Hematopoietic multipotent progenitor cell treated with erythropoietin and hydrocortisone succinate and interleukin-3 and kit ligand, for 17 days (in vitro differentiated cells): Measurements from ENCODE around the gene NOP9.

Source experiments
- DNase-seq: peaks from one replicate; pipeline ENCODE4 v3.0.0-alpha.2; 2015; ENCODE audit warnings: low spot score

NOP9 gene

DNA sequence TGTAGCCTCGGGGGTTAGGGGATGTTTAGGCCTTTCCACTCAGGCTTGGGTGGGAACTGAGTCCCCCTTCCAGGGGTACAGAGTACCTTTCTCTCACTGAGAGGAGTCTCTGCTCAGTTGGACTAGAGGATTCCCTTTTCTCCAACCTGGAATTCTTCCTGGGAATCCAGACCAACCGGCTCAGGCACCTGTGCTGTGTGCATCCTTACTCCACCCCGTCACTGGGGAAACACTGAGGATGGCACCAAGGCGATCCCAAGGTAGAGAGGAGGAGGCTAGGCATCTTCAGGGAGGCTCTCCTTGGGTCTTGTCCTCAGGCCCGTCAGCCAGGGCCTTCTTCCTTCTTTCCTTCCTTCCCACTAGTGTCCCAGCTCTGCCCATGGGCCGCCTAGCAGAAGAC is 35.8 kb upstream of the NOP9 start:
- no peak for DNase-seq

DNA sequence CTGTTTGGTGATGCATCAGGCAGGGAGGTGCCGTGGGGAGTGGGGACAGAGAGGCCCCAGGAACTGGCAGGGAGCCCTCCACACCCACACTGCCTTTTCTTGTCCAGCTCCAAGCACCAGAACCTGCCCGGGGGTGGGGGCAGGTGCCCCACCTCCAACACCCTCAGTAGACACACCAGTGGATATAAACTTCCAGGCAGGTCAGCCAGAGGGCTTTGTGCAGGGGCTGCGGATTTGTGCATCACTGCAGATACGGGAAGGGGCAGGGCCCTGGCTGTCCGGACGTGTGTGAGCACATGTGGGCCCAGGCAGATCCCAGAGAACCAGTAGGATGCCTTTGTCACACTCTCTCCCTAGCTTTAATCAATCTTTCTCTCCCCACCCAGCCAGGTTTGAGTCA is 35.4 kb upstream of the NOP9 start:
- no peak for DNase-seq

DNA sequence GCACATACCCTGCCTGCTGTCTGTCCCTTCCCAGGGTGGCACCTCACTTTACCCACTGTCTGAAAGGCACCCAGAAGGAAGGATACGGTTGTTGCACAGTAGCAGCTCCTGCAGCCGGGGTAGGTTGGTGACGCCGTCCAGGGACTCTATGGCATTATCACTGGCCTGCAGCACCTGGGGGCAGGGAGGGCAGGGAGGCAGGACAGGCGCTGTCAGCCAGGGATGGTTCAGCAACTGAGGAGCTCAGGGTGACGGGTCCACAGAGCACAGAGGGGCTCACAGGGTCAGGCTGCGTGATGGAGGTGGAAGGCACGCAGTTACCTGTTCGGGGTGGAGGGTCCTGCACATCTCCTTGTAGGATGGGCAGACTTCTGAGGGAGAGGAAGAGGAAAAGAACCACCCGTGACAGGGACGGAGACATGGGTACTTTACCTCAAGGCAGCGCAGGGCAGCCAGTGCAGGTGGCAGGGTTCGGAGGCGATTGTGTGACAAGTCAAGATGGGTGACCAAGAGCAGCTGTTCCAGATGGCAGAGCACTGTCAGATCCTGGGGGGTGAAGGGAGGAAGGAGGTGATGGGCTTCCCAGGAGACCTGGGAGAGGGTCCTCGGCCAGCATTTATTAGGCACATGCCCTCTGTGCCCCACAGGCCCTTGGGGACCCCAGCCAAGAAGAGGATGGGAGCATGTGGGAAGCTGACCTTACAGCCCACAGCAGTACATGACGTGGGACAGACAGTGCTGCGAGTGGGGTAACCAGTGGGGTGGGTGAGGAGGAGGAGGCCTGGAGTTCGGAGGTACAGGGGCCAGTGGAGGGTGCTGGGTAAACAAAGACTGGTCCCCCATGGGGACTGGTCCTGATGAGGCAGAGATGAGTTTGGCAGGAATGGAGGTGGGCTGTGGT is 33.1 kb upstream of the NOP9 start:
- DNase-seq = no peak

DNA sequence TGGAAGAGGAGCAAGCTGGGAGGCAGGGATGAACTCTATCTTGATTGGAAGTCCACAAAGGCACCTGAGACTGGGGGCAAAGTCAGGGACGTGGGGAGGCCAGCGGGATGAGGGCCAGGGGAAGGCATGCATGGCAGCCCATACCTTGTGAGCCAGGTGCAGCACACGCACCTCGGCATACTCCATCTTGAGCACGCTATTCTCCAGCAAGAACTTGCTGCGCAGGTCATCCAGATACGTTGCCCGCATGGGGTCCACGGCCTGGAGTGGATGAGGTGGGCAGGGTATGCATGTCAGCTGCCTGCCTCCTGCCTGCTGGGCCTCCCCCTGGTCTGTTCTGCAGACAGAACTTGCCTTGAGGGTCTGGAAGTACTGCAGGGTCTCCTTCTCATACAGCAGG is 32.1 kb upstream of the NOP9 start:
- DNase-seq = no peak

DNA sequence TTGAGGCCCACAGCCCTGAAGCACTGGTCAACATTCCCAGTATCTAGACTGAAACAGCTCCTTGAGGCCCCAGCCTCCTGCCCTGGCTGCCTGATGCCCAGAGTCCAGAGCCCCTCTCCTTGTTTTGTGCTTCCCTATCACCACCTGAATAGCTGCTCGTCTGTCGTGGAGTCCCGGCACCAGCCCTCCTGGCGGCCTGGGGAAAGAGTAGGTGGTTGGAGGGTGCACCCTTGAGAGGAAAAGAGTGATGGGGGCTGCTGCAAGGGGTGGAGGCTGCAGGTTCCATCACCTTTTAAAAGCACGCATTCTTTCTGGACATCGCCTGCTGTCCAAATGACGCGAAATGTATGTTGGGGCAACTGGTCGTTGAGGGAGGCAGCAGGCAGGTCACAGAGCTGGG is 31.4 kb upstream of the NOP9 start:
- DNase-seq = no peak

GRCh38 chr14:24269368-24269767 is 30.3 kb upstream of the NOP9 start:
- DNase-seq = no peak

DNA sequence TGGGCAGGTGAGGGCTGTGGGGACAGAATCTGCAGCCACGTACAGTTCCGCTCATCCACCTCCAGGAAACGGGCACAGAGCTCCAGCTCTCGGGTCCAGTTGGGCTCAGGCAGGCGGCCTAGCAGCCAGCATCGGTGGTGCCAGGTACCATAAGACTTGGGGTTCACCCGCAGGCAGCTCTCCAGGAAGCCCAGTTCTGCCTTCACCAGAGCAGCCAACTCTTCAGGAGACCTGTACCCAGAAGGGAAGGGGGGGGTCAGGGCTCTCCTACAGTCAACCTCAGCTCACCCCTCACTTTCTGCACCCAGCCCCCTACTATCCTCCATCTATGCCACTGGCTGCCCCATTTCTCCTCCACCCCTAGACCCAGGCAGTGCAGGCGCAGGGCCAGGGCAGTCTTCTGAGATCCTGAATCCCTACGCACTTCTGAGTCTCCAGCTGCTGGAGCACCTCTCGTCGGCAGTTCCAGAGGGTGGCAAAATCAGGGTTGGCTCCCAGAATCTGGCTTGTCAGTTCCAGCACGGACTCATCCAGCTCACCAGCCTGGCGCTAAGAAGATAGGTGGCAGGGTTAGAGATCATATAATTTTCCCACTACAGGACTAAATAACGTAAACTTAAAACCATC is 29.6 kb upstream of the NOP9 start:
- DNase-seq = no peak

DNA sequence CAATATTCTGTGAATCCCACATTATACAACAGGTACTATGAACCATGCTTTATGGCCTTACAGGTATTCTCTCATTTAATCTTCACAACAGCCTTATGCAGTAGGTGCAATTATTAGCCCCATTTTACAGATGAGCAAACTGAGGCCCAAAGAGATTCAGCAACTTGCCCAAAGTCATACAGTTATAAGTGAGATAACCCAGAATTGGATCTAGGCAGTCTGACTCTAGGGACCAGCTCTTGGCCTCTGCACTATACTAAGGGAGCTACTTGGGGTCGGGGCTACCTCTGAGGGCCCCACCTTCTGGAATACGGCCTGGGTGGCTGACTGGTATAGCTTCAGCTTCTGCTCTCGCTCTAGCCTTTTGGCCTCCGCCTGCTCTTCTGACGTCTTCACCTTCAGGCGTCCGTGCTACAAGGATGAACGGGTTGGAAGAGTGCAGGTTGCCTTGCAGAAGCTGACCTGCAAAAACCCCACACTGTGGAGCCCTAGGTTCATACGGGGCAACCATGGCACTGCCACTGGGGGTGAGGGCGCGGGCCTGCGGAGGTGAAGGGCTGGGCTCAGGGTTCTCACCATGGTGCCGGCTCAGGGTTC is 29.0 kb upstream of the NOP9 start:
- no peak for DNase-seq

GRCh38 chr14:24271134-24271833 is 28.4 kb upstream of the NOP9 start, which contains the start of gene RABGGTA:
RABGGTA (minus strand) TSS chr14:24271597; CDS start chr14:24271115, 482 bp downstream.
- DNase-seq = peak; percentile 91

- no peak for DNase-seq
Observed at GRCh38 chr14:24271834-24272263, 27.8 kb upstream of the NOP9 start.

DNA sequence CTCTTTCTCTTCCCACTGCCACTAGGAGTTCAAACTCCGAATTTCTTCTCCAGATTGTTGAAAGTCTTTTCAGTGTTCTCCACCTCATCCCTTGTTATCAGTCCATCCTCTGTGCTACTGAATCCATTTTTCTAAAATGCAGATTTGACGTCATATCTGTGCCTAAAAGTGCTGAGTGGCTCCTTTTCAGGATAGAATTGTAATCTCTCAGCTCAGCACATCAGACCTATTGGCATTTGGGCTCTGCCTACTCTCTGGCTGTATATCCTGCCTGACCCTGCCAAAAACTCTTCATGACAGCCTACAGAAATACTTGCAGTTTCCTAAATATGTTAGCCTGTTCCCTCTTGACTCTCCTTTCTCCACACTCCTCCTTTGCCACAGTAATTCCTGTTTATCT is 27.2 kb upstream of the NOP9 start:
- DNase-seq = no peak

DNA sequence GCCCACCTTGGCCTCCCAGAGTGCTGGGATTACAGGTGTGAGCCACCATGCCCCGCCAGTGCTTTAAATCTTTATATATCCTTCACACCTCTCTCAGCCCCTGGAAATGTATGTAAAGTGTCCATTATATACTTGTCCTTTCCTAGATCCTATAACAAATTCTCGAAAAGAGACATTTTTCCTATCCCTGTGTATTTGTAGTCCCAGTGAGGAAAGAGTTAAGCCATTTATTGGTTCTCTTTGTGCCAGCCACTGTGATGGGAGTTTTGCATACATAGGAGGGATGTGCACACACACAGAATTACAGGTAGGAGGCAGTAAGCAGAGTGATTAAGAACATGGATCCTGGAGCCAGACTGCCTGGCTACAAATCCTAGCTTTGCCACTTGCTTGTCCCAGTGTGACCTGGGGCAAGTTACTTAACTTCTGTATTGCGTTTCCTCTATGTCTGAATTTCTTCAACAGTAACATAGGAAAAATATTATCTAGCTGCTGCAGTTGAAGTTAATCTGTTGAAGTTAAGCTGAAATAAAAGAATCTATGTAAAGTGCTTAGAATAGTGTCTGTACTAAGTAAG is 26.1 kb upstream of the NOP9 start:
- DNase-seq = no peak

DNA sequence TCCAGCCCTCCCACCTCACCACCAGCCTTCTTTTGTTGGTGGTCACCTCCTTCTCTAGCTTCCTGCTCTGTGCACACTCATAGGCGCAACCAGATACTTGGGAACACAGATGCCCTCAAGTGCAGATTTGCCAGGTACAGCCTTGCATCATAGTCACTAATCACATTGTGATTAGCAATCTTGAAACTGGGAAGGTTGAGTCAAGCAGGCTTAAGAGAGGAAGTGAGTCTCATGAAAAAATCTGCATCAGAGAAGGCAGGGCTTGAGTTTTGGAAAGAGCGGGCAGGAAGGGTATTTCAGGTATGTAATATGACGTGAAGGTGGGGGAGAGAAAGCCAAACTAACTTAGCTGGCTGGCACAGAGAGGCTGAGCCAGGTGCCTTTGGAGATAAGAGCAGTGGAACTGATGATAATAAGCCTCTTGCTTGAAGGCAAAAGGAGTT is 25.5 kb upstream of the NOP9 start:
- peak; percentile 36 for DNase-seq

GRCh38 chr14:24277071-24277470 is 22.6 kb upstream of the NOP9 start:
- DNase-seq = no peak

DNA sequence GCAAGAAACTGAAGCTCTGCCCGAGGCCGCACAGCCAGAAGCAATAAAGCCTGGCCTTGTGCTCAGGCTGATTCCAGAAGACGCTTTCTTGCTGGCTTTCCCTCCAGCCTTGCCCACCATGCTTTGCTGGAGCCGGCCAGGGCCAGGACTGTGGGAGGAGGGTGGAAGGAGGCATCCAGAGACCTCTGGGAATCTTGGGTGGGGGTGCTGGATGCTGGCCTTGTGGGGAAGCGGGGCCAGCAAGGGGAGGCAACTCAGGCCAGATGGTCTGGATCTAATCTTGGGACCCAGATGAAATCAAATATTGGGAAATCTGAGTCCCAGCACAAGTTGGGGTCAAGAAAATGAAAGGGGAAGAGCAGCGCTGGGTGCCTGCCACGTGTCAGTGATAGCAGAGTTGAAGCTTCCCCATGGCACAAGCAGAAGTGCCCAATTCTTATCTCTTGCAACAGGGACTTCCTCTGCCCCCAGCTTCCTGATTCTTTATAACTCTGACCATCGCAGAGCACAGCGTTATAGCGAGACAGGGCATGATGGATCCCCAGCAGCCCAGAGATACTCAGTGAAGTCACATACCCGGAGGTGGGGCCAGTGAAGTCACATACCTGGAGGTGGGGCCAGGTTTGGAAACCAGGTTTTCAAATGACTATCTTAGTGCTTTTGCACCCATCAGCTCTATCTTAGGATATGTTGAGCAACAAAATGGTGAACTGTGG is 21.9 kb upstream of the NOP9 start:
- DNase-seq = no peak

DNA sequence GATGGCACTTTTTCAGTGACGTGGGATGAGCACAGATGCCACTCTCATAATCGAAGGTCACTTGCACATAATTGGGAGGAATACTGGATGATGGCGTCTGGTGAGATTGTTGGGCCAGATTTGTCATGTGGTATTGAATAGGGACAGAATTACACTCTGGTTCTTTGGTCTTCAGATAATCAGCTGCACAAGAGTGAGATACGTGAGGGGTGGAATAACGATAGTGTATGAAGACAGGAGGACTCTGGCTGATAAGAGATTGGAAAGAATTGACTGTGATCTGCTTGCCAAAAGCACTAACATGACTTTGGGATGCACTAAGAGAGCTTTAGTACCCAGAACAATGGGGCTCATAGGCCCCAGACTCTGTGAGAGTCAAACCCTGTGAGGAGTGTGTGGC is 21.2 kb upstream of the NOP9 start:
- no peak for DNase-seq

- DNase-seq = peak; percentile 67
Observed at GRCh38 chr14:24279301-24280186, 20.1 kb upstream of the NOP9 start.

GRCh38 chr14:24280797-24281460 is 18.7 kb upstream of the NOP9 start:
- DNase-seq = no peak

DNA sequence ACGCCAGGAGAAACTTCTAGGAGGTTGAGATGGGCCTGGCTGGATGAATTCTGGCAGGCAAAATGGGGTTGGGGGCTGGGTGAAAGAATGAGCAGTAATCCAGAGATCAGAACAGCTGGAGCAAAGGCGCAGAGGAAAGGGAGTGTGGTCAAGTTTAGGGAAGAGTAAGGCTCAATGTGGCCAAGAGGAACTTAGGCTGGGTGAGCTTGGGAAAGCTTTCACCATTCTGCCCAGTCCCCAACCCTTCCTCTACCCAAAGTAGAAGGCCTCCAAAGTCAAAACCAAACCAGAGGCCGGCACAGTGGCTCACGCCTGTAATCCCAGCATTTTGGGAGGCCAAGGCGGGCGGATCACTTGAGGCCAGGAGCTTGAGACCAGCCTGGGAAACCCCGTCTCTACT is 18.0 kb upstream of the NOP9 start:
- no peak for DNase-seq

- no peak for DNase-seq
Observed at GRCh38 chr14:24282736-24283135, 16.9 kb upstream of the NOP9 start.
